Endothelial cell of umbilical vein (primary cell): ENCODE data around the gene RNU1-3. TPM values are rescaled to one million over a fixed set of nuclear protein-coding genes. Genes with fewer than 3 reads are reported as not detected.
"Not testable (repeated sequence)": the region's sequence is repeated elsewhere in the genome, so short reads cannot be mapped to it uniquely, and the experiment has no call there.

Experiments
- BruUV-seq: library from RNA; stranded (reverse); fragments of 400-500 nt; replicated peaks from 2 replicates; lab custom pipeline; 2021; lab: Mats Ljungman, UMichigan
- CTCF ChIA-PET: fragments of 300-600, 350-600 bp; sonication (Branson Sonifier 250); formaldehyde crosslinking; loops from one replicate; lab custom pipeline; 2021; ENCODE audit warnings: antibody characterized with exemption, inconsistent platforms; lab: Charles Lee
- POLR2A ChIA-PET: fragments of 300-600, 350-600 bp; sonication (Branson Sonifier 250); formaldehyde crosslinking; loops from one replicate; lab custom pipeline; 2021; ENCODE audit warnings: antibody characterized with exemption, inconsistent platforms; lab: Charles Lee
- DNase-seq: peaks from one replicate; pipeline ENCODE4 v3.0.0-alpha.2; 2011; ENCODE audit warnings: low read depth, low spot score
- FAIRE-seq: peaks from 2 replicates; lab custom pipeline; 2011; peaks lifted over from hg19 to GRCh38; lab: Jason Lieb, UNC
- H2AFZ ChIP-seq: 2 replicates; pipeline ENCODE4 v1.6.0; 2012; ENCODE audit warnings: low read depth, low read length, control low read depth, inconsistent platforms
- H3K27ac ChIP-seq: 2 replicates; pipeline ENCODE4 v1.5.1; 2011; ENCODE audit warnings: low read depth, mild to moderate bottlenecking, control low read depth, low read length, moderate library complexity; ENCODE audit not compliant: insufficient read depth
- H3K27me3 ChIP-seq, 2 experiments: 2 replicates each; pipeline versions ENCODE4 v1.6.0 to v1.6.1; 2011; ENCODE audit warnings: low read length in 2 of 2, mixed read lengths in 1 of 2; ENCODE audit not compliant: control insufficient read depth in 2 of 2, insufficient read depth in 2 of 2
- H3K36me3 ChIP-seq, 2 experiments: 2 replicates in 1 of 2; 3 replicates in 1 of 2; pipeline ENCODE4 v1.5.1; 2011; ENCODE audit warnings: low read length in 2 of 2, mild to moderate bottlenecking in 1 of 2, moderate library complexity in 1 of 2; ENCODE audit not compliant: control insufficient read depth in 2 of 2, insufficient read depth in 2 of 2; ENCODE audit errors: extremely low read depth in 1 of 2
- H3K4me1 ChIP-seq: 3 replicates; pipeline ENCODE4 v1.5.1; 2011; ENCODE audit warnings: mild to moderate bottlenecking, low read length; ENCODE audit not compliant: control insufficient read depth, insufficient read depth; ENCODE audit errors: extremely low read depth
- H3K4me2 ChIP-seq: 2 replicates; pipeline ENCODE4 v1.6.1; 2011; ENCODE audit warnings: low read length, control low read depth, mixed read lengths; ENCODE audit not compliant: insufficient read depth
- H3K4me3 ChIP-seq, 3 experiments: fragments of 200-600 bp in 1 of 3; sonication (generic), shearing (Covaris generic) in 1 of 3; replicated peaks in 1 of 3; 2 replicates each; pipeline ENCODE4 v1.5.1; 2011 to 2016; ENCODE audit warnings: control low read depth in 3 of 3, low read length in 3 of 3, mild to moderate bottlenecking in 2 of 3, inconsistent platforms in 1 of 3, low read depth in 1 of 3, moderate library complexity in 1 of 3; ENCODE audit not compliant: insufficient read depth in 1 of 3
- H3K79me2 ChIP-seq: 2 replicates; pipeline ENCODE4 v1.6.0; 2012; ENCODE audit warnings: low read length, inconsistent platforms; ENCODE audit not compliant: control insufficient read depth, insufficient read depth
- H3K9ac ChIP-seq: replicated peaks from 2 replicates; pipeline ENCODE3; 2011; ENCODE audit warnings: low read length, control low read depth; ENCODE audit not compliant: insufficient read depth; ENCODE audit errors: extremely low read depth
- H3K9me1 ChIP-seq: replicated peaks from 3 replicates; pipeline ENCODE4 v1.6.0; 2011; ENCODE audit warnings: mild to moderate bottlenecking, low read length; ENCODE audit not compliant: control insufficient read depth, insufficient read depth; ENCODE audit errors: extremely low read depth
- H3K9me3 ChIP-seq: replicated peaks from 2 replicates; pipeline ENCODE4 v1.5.1; 2012; ENCODE audit warnings: low read length, inconsistent platforms; ENCODE audit not compliant: control insufficient read depth, insufficient read depth
- H4K20me1 ChIP-seq: replicated peaks from 2 replicates; pipeline ENCODE3; 2011; ENCODE audit warnings: mild to moderate bottlenecking, low read length; ENCODE audit not compliant: control insufficient read depth, insufficient read depth; ENCODE audit errors: extremely low read depth
- CTCF ChIP-seq, 2 donors: IDR thresholded peaks; 1 replicate in 1 of 2; 2 replicates in 1 of 2; pipeline ENCODE4 v1.5.1; 2011; ENCODE audit warnings: low read length in 2 of 2, mild to moderate bottlenecking in 2 of 2, moderate library complexity in 2 of 2, control low read depth in 1 of 2, inconsistent platforms in 1 of 2, low read depth in 1 of 2; ENCODE audit not compliant: insufficient read depth in 1 of 2; ENCODE audit errors: extremely low read depth in 1 of 2
- EZH2 ChIP-seq: IDR thresholded peaks from 2 replicates; pipeline ENCODE4 v1.6.1; 2012; ENCODE audit warnings: borderline replicate concordance, low read depth, mild to moderate bottlenecking, moderate library complexity, low read length, inconsistent platforms; ENCODE audit not compliant: severe bottlenecking
- FOS ChIP-seq: IDR thresholded peaks from 2 replicates; pipeline ENCODE4 v1.6.1; 2011; ENCODE audit warnings: mild to moderate bottlenecking, low read length, moderate library complexity, borderline replicate concordance; ENCODE audit not compliant: insufficient read depth
- GATA2 ChIP-seq: IDR thresholded peaks from 2 replicates; pipeline ENCODE4 v1.7.0; 2011; ENCODE audit warnings: low read depth, mild to moderate bottlenecking, moderate library complexity, mixed read lengths, low read length; ENCODE audit not compliant: insufficient read length, insufficient read depth
- JUN ChIP-seq: IDR thresholded peaks from 2 replicates; pipeline ENCODE4 v1.6.1; 2011; ENCODE audit warnings: borderline replicate concordance, low read depth; ENCODE audit not compliant: insufficient read length, insufficient read depth
- MAX ChIP-seq: IDR thresholded peaks from 2 replicates; pipeline ENCODE4 v1.6.1; 2011; ENCODE audit not compliant: insufficient read depth, insufficient read length
- MYC ChIP-seq: IDR thresholded peaks from one replicate; pipeline ENCODE4 v1.6.1; 2011; ENCODE audit warnings: mild to moderate bottlenecking, low read depth, low read length
- POLR2A ChIP-seq: IDR thresholded peaks from 2 replicates; pipeline ENCODE4 v1.6.1; 2012; ENCODE audit warnings: low read depth, mild to moderate bottlenecking, control low read depth, low read length
- POLR2AphosphoS5 ChIP-seq: IDR thresholded peaks from 2 replicates; pipeline ENCODE4 v1.6.1; 2012; ENCODE audit warnings: low read depth, mild to moderate bottlenecking, control low read depth, low read length, moderate library complexity; ENCODE audit not compliant: insufficient read depth
- dilution Hi-C: fragments of 300-500 bp; cut with MboI; formaldehyde crosslinking; loops from one replicate; pipeline ENCODE4 v1.15.0; 2019; ENCODE audit warnings: low sequenced_read_pairs; ENCODE audit not compliant: extremely low pct_ligation_motif_present
- intact Hi-C: fragments of 100-400 bp; cut with micrococcal nuclease; formaldehyde crosslinking; loops from one replicate; pipeline ENCODE4 v1.10.0; 2022
- polyA plus RNA-seq, 4 experiments: library from polyadenylated mRNA; depleted of rRNA in 3 of 4; stranded (reverse) in 3 of 4; unstranded in 1 of 4; fragments of >200 nt; gene quantifications; 2 replicates each; pipeline versions ENCODE4 v1.2.1 to v1.2.3, GENCODE V29; 2011 to 2012; ENCODE audit warnings: missing spikeins in 1 of 4
- total RNA-seq: library from RNA; stranded (reverse); gene quantifications from 2 replicates; pipeline ENCODE4 v1.2.3, GENCODE V29; 2021

RNU1-3 gene
- total and polyA plus RNA-seq, 2 donors (not counting 3 experiments of a cell fraction or from before 2014, with no cell fraction given): 206 to 1,319 TPM

GRCh38 chr1:16630661-16631247 is 36.0 kb downstream of the RNU1-3 start:
- ChIA-PET POLR2A (no interaction called here), CTCF (interaction anchor here (1.9 kb wide), 1 partner anchor 10 kb away, joined by 9 read pairs; no protein-coding TSS in a partner anchor)
- intact Hi-C loops: no loop called here
- Histone ChIP-seq H3K9ac (no peak overlapping the region), H3K9me1 (no peaks in the 10 kb centered on the region), H4K20me1 (no peaks in the 10 kb centered on the region), H2AFZ (no peak overlapping the region), H3K4me2 (no peak overlapping the region), H3K27ac (no peak overlapping the region), H3K4me1 (no peaks in the 10 kb centered on the region), H3K27me3 (no peaks in the 10 kb centered on the region), H3K79me2 (no peaks in the 10 kb centered on the region), H3K36me3 (peaks cover 12 to 56% of the 10 kb centered on the region in 2 experiments), H3K4me3 (no peak overlapping the region), H3K9me3 (no peaks in the 10 kb centered on the region)
- dilution Hi-C loops: no loop called here
- no peak for TF ChIP-seq GATA2
- no peak for TF ChIP-seq POLR2AphosphoS5
- TF ChIP-seq MYC: no peak
- no peak for TF ChIP-seq JUN
- no peak for TF ChIP-seq MAX
- TF ChIP-seq CTCF (IDR thresholded peaks at IDR 0.05; ENCODE audit: extremely low read depth in 1 of 2, insufficient read depth in 1 of 2, low read depth in 1 of 2, low read length in 2 of 2): no peak
- no peak for TF ChIP-seq FOS
- TF ChIP-seq POLR2A: no peak
- no peak for TF ChIP-seq EZH2
- BruUV-seq: no TSS peak
- DNase-seq: no peak
- FAIRE-seq: no peak

GRCh38 chr1:16629916-16630530 is 36.7 kb downstream of the RNU1-3 start:
- DNase-seq, BruUV-seq, H3K4me1 ChIP-seq, H3K4me2 ChIP-seq, FAIRE-seq, H3K9me3 ChIP-seq, H3K4me3 ChIP-seq, H3K27me3 ChIP-seq, H2AFZ ChIP-seq, POLR2A ChIA-PET, H3K9ac ChIP-seq, H3K27ac ChIP-seq, intact Hi-C loops, H4K20me1 ChIP-seq, H3K79me2 ChIP-seq, H3K9me1 ChIP-seq, dilution Hi-C loops: not testable (repeated sequence)
- CTCF ChIA-PET: interaction anchor here (1.4 to 1.9 kb wide), 2 partner anchors 9 to 322 kb away, joined by 5 to 9 read pairs; no protein-coding TSS in a partner anchor
- H3K36me3 ChIP-seq: peaks cover 12 to 61% of the 10 kb centered on the region in 2 experiments
